ENCODE measurements around the gene DPP6.

DPP6 gene

DNA sequence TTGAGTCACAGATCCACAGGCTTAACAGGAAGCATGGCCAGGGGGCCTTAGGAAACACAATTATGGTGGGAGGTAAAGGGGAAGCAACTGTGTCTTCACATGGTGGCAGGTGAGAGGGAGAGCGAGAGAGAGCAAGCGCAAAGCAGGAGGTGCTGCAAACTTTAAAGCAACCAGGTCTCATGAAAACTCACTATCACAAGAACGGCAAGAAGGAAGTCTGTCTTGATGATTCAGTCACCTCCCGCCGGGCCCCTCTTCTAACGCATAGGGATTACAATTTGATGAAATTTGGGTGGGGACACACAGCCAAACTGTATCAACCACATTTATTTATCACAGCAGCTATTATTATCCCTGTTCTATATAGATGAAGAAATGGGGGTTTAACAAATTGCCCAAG is 201.6 kb downstream of the DPP6 start:
- no peak for DNase-seq

GRCh38 chr7:154255324-154255723 is 203.1 kb downstream of the DPP6 start:
- no peak for DNase-seq

- DNase-seq, result no peak
Measured at GRCh38 chr7:154256150-154256549, 204.0 kb downstream of the DPP6 start.

DNA sequence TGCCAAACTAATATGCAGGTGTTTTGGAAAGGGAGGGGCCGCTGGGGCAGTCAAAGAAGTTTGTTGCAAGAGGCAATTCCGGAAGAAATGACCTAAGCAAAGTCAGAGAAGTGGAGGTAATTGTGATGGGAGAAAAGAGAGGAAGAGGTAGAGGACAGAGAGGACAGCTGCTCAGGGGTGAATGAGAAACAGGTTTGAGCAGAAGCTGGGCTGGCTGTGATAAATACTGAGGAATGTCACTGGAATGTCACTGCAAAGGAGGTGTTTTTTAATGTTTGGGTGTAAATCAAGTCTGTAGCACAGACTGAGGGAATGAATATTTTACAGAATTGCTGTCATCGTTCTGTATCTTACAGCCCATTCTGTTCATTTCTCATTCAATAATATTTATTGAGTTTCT is 207.2 kb downstream of the DPP6 start:
- no peak for DNase-seq

DNA sequence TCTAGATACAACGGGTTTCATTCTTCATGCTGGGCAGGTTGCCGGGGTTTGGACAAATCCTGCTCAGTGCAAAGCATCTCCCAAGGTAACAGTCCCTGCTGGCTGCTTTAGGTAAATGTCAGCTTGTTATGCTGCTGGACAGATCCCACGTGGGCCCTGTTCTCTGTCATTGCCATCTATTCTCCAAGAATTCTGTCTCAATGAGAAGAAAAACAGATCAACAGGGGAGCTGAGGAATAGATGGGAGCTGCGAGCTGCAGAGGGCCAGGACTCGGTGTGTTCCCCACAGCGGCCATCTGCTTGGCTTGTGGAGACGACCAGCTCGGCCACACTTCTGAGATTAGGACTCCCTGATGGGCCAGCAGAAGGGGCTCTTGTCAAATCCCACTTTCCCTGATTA is 235.2 kb downstream of the DPP6 start:
- peak; percentile 60 for DNase-seq

GRCh38 chr7:154289119-154289518 is 236.9 kb downstream of the DPP6 start:
- DNase-seq, result no peak

DNA sequence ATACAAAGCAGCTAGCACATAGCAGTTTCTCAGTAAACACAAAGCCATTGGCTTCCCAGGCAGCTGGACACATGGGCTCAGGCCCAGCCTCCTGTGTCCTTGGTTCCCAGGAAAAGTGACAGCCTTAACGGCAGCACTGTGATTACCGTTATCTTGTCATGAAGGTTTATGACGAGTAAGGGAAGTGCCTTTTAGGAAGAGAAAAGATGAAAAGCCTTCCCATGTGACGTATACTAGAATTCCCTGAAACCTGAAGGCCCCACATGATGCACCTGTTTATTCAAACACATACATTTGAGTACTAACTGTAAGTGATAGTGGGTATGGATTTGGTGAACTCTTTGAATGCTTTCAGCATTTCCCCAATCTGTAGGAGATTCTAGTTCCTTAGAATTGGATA is 244.2 kb downstream of the DPP6 start:
- no peak for DNase-seq

DNA sequence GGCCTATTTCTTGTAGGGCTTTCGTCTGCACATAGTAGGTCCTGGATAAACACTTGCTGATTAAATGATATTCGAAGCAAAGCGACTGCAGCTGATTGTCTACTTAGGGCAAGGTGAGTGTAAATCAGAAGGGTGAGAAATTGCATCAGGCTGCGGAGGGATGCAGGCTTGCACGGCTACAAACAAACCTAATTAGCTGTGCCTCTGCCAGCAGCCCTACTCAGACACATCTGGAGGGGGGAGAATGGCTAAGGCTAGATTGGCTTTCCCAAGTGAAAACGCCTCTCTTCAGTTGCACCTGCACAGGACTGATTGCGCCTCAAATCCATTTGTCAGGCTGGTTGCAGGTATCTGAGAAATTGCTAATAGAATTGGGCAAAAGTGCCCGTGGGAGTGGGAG is 247.5 kb downstream of the DPP6 start:
- DNase-seq, result no peak

GRCh38 chr7:154302380-154302779 is 250.2 kb downstream of the DPP6 start:
- DNase-seq, result no peak

DNA sequence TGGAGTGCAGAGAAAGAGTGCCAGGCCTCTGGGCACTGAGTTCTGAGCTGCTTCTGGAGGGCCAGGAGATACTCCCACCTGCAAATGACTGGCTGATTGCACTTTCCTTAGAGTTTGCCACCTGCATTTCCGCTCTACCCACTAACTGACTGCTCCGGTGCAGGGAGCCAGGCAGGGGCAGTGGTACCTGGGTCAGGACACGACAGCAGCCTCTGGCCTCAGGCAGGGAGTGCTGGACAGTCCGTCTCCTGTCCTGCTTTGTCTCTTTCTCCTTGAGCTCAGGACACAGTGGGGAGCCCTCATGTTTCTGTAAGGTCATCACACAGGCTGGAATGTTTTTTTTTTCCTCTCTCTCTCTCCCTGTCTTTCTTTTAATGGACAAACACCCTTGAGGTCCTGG is 252.0 kb downstream of the DPP6 start:
- no peak for DNase-seq

- DNase-seq, result no peak
Measured at GRCh38 chr7:154304740-154305700, 252.8 kb downstream of the DPP6 start.

GRCh38 chr7:154306036-154306435 is 253.8 kb downstream of the DPP6 start:
- DNase-seq, result no peak

DNA sequence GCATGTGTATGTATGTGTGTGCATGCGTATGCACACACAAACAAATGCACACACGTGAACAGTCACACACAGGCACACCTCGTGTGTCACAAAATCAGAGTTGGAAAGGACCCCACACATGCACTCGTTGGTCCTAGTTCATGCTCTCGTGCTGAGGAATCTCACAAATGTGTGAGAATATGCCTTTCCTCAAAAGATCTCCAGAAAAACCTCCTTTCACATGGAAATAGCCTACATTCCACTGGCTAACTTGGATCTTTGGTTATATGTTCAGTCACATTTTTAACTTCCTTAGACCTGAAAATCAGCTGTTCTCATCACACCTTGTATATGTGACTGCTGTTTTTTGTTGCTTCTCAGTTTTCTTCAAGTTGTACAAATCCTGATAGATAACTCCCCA is 256.7 kb downstream of the DPP6 start:
- no peak for DNase-seq

DNA sequence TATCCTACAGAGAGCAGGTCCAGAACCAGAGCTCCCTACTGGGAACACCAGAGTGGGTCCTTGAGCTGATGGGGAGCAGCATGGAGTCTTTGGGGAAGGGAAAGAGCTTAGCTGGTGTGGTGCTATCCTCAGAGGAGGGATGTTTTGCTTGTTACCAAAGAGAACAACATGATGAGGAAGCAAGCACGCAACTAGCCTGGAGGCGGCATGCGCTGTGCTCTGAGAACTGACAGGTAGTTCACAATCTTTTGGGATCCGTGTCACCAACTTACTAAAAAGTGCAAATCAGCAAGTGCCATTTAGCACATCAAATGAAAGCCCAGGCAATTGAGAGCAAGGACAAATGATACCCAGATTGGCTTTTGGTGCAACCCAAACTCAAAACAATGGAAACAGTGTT is 257.9 kb downstream of the DPP6 start:
- DNase-seq, result no peak

GRCh38 chr7:154324196-154324595 is 272.0 kb downstream of the DPP6 start:
- no peak for DNase-seq

- DNase-seq, result no peak
Measured at GRCh38 chr7:154326421-154326820, 274.2 kb downstream of the DPP6 start.

DNA sequence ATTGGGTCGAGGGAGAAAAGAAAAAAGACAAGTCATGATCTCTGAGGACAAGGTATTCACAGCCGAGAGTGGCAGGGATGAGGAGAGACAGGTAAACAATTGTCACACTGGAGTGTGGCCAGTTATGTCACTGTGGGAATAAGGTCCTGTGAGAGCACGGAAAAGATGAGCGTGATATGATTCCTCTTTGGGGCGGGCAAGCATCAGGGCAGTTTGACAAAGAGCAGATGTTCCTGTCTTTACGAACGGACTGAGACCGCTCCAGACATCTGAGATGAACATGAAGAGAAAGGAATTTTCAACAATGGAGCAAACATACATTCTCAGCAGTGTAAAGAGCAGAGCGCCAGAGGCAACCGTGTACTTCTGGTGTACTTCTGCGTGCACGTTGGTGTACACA is 278.1 kb downstream of the DPP6 start:
- DNase-seq, result no peak

GRCh38 chr7:154332811-154333580 is 280.8 kb downstream of the DPP6 start:
- no peak for DNase-seq

GRCh38 chr7:154336295-154336694 is 284.1 kb downstream of the DPP6 start:
- DNase-seq, result no peak

GRCh38 chr7:154338701-154339506 is 286.7 kb downstream of the DPP6 start:
- no peak for DNase-seq

DNA sequence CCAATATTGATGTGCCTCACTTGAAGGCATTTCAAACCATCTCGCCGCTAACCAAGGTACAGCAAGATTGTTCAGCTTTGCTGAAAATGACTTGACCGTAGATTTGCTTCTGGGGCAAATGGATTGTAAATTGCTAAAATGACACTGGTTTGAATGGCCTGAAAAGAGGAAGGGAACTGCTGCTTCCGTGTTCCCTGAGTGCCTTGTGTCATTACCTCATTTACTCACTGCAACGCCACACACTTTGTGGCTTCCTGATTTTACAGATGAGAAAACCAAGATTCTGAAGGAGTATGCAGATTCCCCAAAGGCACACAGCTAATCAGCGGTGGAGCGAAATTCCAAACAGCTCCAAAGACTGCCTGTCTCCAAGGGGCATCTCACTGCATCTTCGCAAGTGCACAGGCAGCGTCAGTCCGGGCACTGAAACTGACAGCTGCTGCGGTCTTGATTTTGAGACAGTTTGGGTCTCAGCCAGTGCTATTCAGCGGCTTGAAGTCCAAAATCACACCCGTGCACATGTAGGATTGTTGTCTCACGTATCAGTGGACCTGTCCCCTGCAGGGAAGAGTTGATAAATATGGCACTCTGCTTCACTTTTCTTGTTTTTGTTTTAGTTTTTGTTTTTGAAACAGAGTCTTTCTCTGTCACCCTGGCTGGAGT is 290.9 kb downstream of the DPP6 start:
- no peak for DNase-seq

GRCh38 chr7:154343778-154344412 is 291.7 kb downstream of the DPP6 start:
- no peak for DNase-seq
